ENCODE results near the gene RBBP9. TPM values are rescaled to one million over a fixed set of nuclear protein-coding genes. Genes with fewer than 3 reads are reported as not detected.

RBBP9 gene
- total and polyA plus RNA-seq, 4 donors, result 6.4 to 9.5 (median 7.0) TPM

- Histone ChIP-seq H3K27ac (ENCODE audit: low read depth in 1 of 2, low read length in 2 of 2) (no peak overlapping the region), H3K27me3 (ENCODE audit: control insufficient read depth in 4 of 4, insufficient read depth in 4 of 4, low read length in 3 of 4) (no peaks in the 10 kb centered on the region), H3K9ac (ENCODE audit: low read depth in 1 of 2, low read length in 2 of 2) (peak overlapping the region in 1 of 2 donors; percentile 24), H3K36me3 (ENCODE audit: control insufficient read depth in 4 of 4, insufficient read depth in 3 of 4, low read depth in 1 of 4, low read length in 3 of 4) (peaks cover 9 to 54% (median 40%) of the 10 kb centered on the region in 4 donors), H3K4me3 (ENCODE audit: low read depth in 1 of 3, low read length in 3 of 3) (no peak overlapping the region), H3K9me3 (ENCODE audit: control insufficient read depth in 4 of 4, low read length in 3 of 4) (no peaks in the 10 kb centered on the region), H3K4me1 (ENCODE audit: control insufficient read depth in 4 of 4, insufficient read depth in 4 of 4, low read length in 3 of 4) (peaks cover 5 to 19% (median 12%) of the 10 kb centered on the region in 4 donors)
- TF ChIP-seq YY1 (IDR thresholded peaks at IDR 0.05) (no peak), HNF4A (conservative IDR thresholded peaks at IDR 0.05) (no peak), RXRA (IDR thresholded peaks at IDR 0.05) (no peak), FOXA1 (IDR thresholded peaks at IDR 0.05) (no peak), ATF3 (IDR thresholded peaks at IDR 0.05) (no peak), GABPA (IDR thresholded peaks at IDR 0.05 in 1 of 2, conservative IDR thresholded peaks at IDR 0.05 in 1 of 2) (no peak), JUND (IDR thresholded peaks at IDR 0.05) (no peak), ZBTB33 (IDR thresholded peaks at IDR 0.05) (no peak), REST (IDR thresholded peaks at IDR 0.05) (no peak), RAD21 (IDR thresholded peaks at IDR 0.05) (no peak)
- WGBS, result 100% methylated on average over 1 of the region's 1 CpG
- DNase-seq (ENCODE audit: low spot score), result no peak
Measured at GRCh38 chr20:18545566-18545965, 48.5 kb upstream of the RBBP9 start.

- Histone ChIP-seq H3K27me3 (ENCODE audit: control insufficient read depth in 4 of 4, insufficient read depth in 4 of 4, low read length in 3 of 4) (no peaks in the 10 kb centered on the region), H3K27ac (ENCODE audit: low read depth in 1 of 2, low read length in 2 of 2) (peak overlapping the region; percentile 70 to 77), H3K9me3 (ENCODE audit: control insufficient read depth in 4 of 4, low read length in 3 of 4) (no peaks in the 10 kb centered on the region), H3K4me1 (ENCODE audit: control insufficient read depth in 4 of 4, insufficient read depth in 4 of 4, low read length in 3 of 4) (peaks cover 5 to 19% (median 12%) of the 10 kb centered on the region in 4 donors), H3K36me3 (ENCODE audit: control insufficient read depth in 4 of 4, insufficient read depth in 3 of 4, low read depth in 1 of 4, low read length in 3 of 4) (peaks cover 10 to 51% (median 39%) of the 10 kb centered on the region in 4 donors), H3K9ac (ENCODE audit: low read depth in 1 of 2, low read length in 2 of 2) (no peak overlapping the region), H3K4me3 (ENCODE audit: low read depth in 1 of 3, low read length in 3 of 3) (no peak overlapping the region)
- 33% methylated on average over 7 of the region's 7 CpGs for WGBS
- DNase-seq (ENCODE audit: low spot score), result no peak
- TF ChIP-seq JUND (IDR thresholded peaks at IDR 0.05) (peak in 1 of 2 donors; percentile 50), TAF1 (conservative IDR thresholded peaks at IDR 0.05) (no peak), ATF3 (IDR thresholded peaks at IDR 0.05) (peak; percentile 74), MAX (IDR thresholded peaks at IDR 0.05) (peak; percentile 99), EGR1 (IDR thresholded peaks at IDR 0.05; ENCODE audit: low read depth in 2 of 2) (peak; percentile 66 to 68), HNF4A (conservative IDR thresholded peaks at IDR 0.05) (peak; percentile 63 to 75), RAD21 (IDR thresholded peaks at IDR 0.05) (peak; percentile 55 to 57), NR2F2 (IDR thresholded peaks at IDR 0.05) (no peak), YY1 (IDR thresholded peaks at IDR 0.05) (peak; percentile 93), SP1 (IDR thresholded peaks at IDR 0.05) (peak; percentile 91), GABPA (IDR thresholded peaks at IDR 0.05 in 1 of 2, conservative IDR thresholded peaks at IDR 0.05 in 1 of 2) (peak; percentile 34 to 82), FOXA1 (IDR thresholded peaks at IDR 0.05) (no peak), REST (IDR thresholded peaks at IDR 0.05) (peak; percentile 54), ZBTB33 (IDR thresholded peaks at IDR 0.05) (peak; percentile 88), CTCF (IDR thresholded peaks at IDR 0.05; ENCODE audit: low read depth, low read length, missing input control) (no peak), HNF4G (IDR thresholded peaks at IDR 0.05) (peak; percentile 25)
Measured at GRCh38 chr20:18543932-18544331, 46.9 kb upstream of the RBBP9 start.
